Nephron progenitor cell (in vitro differentiated cells): ENCODE data around the gene ULK4.

Experiments used
- DNase-seq: peaks from one replicate; pipeline ENCODE4 v3.0.0; 2021
- H3K27ac Mint-ChIP-seq: 2 replicates; pipeline ENCODE4 v1.8.0; 2021; ENCODE audit warnings: mild to moderate bottlenecking, moderate library complexity, mixed read lengths
- H3K27me3 Mint-ChIP-seq: 2 replicates; pipeline ENCODE4 v1.8.0; 2021; ENCODE audit warnings: mild to moderate bottlenecking, low read depth, mixed read lengths; ENCODE audit not compliant: poor library complexity
- H3K36me3 Mint-ChIP-seq: 2 replicates; pipeline ENCODE4 v1.8.0; 2021; ENCODE audit warnings: low read depth, mixed read lengths
- H3K4me1 Mint-ChIP-seq: 2 replicates; pipeline ENCODE4 v1.8.0; 2021; ENCODE audit warnings: mixed read lengths
- H3K4me3 Mint-ChIP-seq: 2 replicates; pipeline ENCODE4 v1.8.0; 2021; ENCODE audit warnings: mild to moderate bottlenecking, moderate library complexity, mixed read lengths
- H3K9me3 Mint-ChIP-seq: 2 replicates; pipeline ENCODE4 v1.8.0; 2021; ENCODE audit warnings: mild to moderate bottlenecking, moderate library complexity, mixed read lengths
- CTCF ChIP-seq: fragments of 200-600 bp; sonication (generic); IDR thresholded peaks from 2 replicates; pipeline ENCODE4 v1.5.0; 2021; ENCODE audit warnings: antibody characterized with exemption

ULK4 gene

DNA sequence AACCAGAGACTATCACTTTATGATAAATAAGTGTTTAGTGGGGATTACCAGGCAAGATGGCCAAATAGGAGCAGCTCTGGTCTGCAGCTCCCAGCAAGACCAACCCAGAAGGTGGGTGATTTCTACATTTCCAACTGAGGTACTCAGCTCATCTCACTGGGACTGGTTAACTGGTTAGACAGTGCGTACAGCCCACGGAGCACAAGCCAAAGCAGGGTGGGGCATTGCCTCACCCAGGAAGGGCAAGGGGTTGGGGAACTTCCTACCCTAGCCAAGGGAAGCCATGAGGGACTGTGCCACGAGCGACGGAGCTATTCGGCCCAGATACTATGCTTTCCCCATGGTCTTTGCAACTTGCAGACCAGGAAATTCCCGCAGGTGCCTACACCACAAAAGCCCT lies 591.6 kb downstream of the ULK4 start:
- H3K27me3 Mint-ChIP-seq: peaks cover 11% of the 10 kb centered on the region
- peaks cover 31% of the 10 kb centered on the region for H3K9me3 Mint-ChIP-seq
- peaks cover 10% of the 10 kb centered on the region for H3K36me3 Mint-ChIP-seq
- H3K27ac Mint-ChIP-seq: peak overlapping the region; percentile 81
- H3K4me3 Mint-ChIP-seq: no peak overlapping the region
- peaks cover 21% of the 10 kb centered on the region for H3K4me1 Mint-ChIP-seq
- no peak for DNase-seq
- no peak for TF ChIP-seq CTCF

DNA sequence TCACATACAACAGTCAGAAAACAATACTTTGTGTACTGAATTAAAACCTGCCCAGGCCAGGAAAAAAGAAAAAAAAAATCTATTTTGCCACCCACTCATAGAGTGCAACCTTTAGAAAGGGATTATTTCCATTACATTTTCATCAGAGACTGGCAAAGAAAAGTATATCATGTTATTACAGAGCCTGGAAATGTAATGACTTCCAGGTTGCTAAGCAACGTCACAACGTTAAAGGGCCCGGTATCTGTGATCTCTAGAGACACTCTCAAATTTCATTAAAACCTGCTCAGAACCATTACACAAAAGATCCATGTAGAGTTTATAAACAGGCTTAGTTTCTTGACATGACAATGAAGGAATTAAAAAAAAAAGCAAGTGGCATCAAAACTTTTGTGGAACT lies 592.1 kb downstream of the ULK4 start:
- peak overlapping the region; percentile 81 for H3K27ac Mint-ChIP-seq
- no peak for TF ChIP-seq CTCF
- no peak overlapping the region for H3K4me3 Mint-ChIP-seq

DNA sequence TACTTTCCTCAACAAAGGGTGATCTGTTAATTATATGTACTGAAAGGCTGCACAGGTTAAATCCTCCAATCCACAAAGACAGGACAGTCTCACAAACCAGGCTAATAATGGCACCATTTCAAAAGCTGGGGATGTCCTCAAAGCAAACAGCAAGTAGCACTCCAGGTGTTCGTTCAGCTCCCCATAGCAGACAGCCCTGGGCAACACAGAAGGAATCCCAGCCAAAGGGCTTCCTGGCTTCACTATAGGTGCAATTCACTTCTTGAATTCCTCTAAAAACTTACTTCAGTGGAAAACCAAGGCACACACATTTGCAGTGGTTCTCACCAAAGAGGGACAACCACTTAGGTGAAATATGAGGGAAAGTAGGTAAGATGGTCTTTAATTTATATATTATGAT lies 595.9 kb downstream of the ULK4 start:
- Mint-ChIP-seq H3K27ac (no peak overlapping the region), H3K9me3 (no peaks in the 10 kb centered on the region), H3K4me3 (no peak overlapping the region), H3K27me3 (peaks cover 4% of the 10 kb centered on the region), H3K4me1 (peaks cover 40% of the 10 kb centered on the region), H3K36me3 (no peaks in the 10 kb centered on the region)
- no peak for TF ChIP-seq CTCF
- no peak for DNase-seq

More for the DNA sequence above, 592.1 kb downstream of the ULK4 start:
- H3K4me1 Mint-ChIP-seq: peaks cover 21% of the 10 kb centered on the region
- H3K36me3 Mint-ChIP-seq: peaks cover 10% of the 10 kb centered on the region
- peaks cover 27% of the 10 kb centered on the region for H3K9me3 Mint-ChIP-seq
- peaks cover 11% of the 10 kb centered on the region for H3K27me3 Mint-ChIP-seq
- DNase-seq: no peak

- Mint-ChIP-seq H3K4me1 (peaks cover 27% of the 10 kb centered on the region), H3K27me3 (peaks cover 7% of the 10 kb centered on the region), H3K9me3 (no peaks in the 10 kb centered on the region), H3K4me3 (no peak overlapping the region), H3K27ac (no peak overlapping the region), H3K36me3 (no peaks in the 10 kb centered on the region)
- TF ChIP-seq CTCF: no peak
- no peak for DNase-seq
Measured at GRCh38 chr3:41364736-41365135, 597.2 kb downstream of the ULK4 start.

DNA sequence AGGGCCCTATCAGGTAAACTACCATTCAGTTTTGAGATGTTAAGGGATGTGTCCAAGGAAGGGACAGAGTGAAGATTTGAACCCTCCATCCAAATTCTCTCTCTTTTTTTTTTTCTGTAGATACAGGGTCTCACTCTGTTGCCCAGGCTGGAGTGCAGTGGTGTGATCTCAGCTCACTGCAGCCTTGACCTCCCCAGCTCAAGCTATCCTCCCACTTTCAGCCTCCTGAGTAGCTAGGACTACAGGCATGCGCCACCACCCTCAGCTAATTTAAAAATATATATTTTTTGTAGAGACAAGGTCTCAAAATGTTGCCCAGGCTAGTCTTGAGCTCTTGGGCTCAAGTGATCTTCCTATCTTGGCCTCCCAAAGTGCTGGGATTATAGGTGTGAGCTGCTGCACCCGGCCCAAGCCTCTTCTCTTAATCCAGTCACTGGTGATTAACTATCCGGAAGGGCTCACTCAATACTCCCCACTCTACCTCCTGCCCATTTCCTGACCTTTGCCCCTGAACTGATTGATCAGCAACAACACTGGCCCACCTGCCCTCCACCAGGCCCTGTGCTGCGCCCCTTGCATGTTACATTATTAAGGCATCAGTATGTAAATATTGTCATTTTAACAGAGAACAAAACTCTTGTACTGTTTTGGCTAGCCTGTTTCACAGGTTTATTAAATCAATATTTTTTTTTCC lies 597.9 kb downstream of the ULK4 start:
- no peak for TF ChIP-seq CTCF
- Mint-ChIP-seq H3K36me3 (no peaks in the 10 kb centered on the region), H3K9me3 (no peaks in the 10 kb centered on the region), H3K4me3 (peak overlapping the region; percentile 14), H3K27me3 (peaks cover 7% of the 10 kb centered on the region), H3K27ac (no peak overlapping the region), H3K4me1 (peaks cover 26% of the 10 kb centered on the region)
- DNase-seq: no peak
